ENCODE measurements around the gene KAT2A. TPM values are rescaled to one million over a fixed set of nuclear protein-coding genes. Genes with fewer than 3 reads are reported as not detected.

KAT2A gene
- total RNA-seq (2021): 39.1 and 43.5 TPM in 2 replicates
- long read RNA-seq, partial matches to known transcripts: 19 of 32 reads
- long read RNA-seq, other reads (novel, unspliced or antisense): 11 of 32 reads

DNA sequence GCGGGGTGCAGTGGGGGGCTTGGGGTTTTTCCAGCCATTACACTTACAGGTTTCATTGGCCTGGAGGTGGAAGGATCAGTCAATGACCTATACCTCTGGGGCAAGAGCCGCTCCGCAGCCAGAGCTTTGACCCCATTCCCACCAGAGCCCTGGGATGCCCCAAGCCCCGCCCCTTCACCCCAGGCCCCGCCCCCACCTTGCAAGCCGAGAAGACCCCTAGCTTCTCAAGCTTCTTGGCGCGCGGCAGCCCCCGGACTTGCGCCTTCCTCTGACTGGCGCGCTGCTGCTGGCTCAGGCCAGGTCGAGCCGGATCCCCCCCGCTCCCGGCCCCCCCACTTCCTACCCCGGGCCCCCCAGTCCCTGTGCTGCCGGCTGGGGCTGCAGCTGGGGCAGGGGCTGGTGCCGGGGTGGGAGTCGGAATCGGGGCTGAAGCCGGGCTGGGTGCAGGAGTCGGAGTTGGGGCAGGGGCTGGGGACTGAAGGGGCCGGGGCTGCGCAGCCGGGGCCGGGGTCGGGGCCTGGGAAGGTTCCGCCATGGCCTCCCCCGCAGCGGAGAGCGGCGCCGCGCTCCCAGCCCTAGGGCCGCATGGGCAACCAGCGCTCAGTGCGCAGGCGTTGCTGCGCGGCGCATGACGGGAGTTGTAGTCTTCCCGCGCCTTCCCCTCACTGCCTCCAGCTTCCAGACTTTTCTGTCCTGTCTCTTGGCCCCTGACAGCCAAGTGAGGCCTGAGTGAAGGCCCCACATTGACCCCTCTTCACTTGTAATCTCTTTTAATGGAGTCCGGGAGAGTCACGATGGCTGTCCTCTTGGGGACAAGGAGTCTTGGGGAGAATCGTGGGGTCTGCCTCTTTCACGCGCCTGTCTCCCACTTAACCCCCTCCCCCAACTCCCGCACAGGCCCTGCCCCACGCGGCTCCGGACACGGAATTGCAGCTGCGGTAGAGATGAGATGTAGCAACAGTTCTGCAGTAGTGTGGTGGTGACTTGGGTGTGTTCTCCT lies at the start of gene KAT2A:
KAT2A (minus strand) TSS at position 598 of the 1,000 bp plus-strand sequence; CDS start at position 535, 63 bp downstream.
- peaks cover 22 to 32% of the 10 kb centered on the region in 2 experiments for H3K4me1 Mint-ChIP-seq
- Histone ChIP-seq H2BK20ac (ENCODE audit: low read depth, low read length, poor library complexity, severe bottlenecking) (no peak within 1 kb of the TSS), H3K79me1 (ENCODE audit: insufficient read depth, low read depth, low read length, poor library complexity, severe bottlenecking) (no peaks in the 10 kb centered on the region), H4K5ac (ENCODE audit: insufficient read length, low read depth, low read length) (no peak within 1 kb of the TSS), H3K79me2 (ENCODE audit: insufficient read depth, low read length) (no peaks in the 10 kb centered on the region), H2BK12ac (ENCODE audit: insufficient read length, low read depth, low read length) (no peak within 1 kb of the TSS), H2BK120ac (ENCODE audit: low read depth, low read length, poor library complexity, severe bottlenecking) (no peak within 1 kb of the TSS), H3K9ac (ENCODE audit: extremely low read depth, insufficient read length, low read length) (no peak within 1 kb of the TSS), H3K18ac (ENCODE audit: insufficient read length, low read depth, low read length) (no peak within 1 kb of the TSS), H3T11ph (ENCODE audit: low read length) (no peak within 1 kb of the TSS), H4K8ac (replicated peaks; ENCODE audit: insufficient read length, low read depth, low read length) (no peak within 1 kb of the TSS), H3K56ac (ENCODE audit: insufficient read length, low read depth, low read length) (no peak within 1 kb of the TSS), H2AK5ac (ENCODE audit: insufficient read length, low read length) (no peak within 1 kb of the TSS), H3K4me2 (ENCODE audit: insufficient read depth, insufficient read length, low read length) (peak within 1 kb of the TSS; percentile 41), H3K4ac (ENCODE audit: low read depth, low read length) (no peak within 1 kb of the TSS), H3K27ac (ENCODE audit: insufficient read length, low read depth, low read length) (no peak within 1 kb of the TSS), H2AFZ (ENCODE audit: low read length) (no peak within 1 kb of the TSS), H3K4me1 (ENCODE audit: insufficient read depth, low read length) (no peaks in the 10 kb centered on the region), H2BK5ac (ENCODE audit: insufficient read length, low read length) (no peak within 1 kb of the TSS), H2BK15ac (ENCODE audit: low read depth, low read length) (no peak within 1 kb of the TSS), H4K20me1 (ENCODE audit: control insufficient read depth, insufficient read depth, insufficient read length) (no peaks in the 10 kb centered on the region), H3K27me3 (ENCODE audit: insufficient read depth, low read length) (no peaks in the 10 kb centered on the region), H3K14ac (ENCODE audit: insufficient read depth, low read length) (no peak within 1 kb of the TSS), H4K91ac (ENCODE audit: insufficient read length, low read depth, low read length) (no peak within 1 kb of the TSS), H3K23ac (ENCODE audit: insufficient read length, low read depth, low read length) (no peak within 1 kb of the TSS), H3K9me3 (ENCODE audit: control insufficient read depth, low read depth, low read length) (no peaks in the 10 kb centered on the region), H3K23me2 (ENCODE audit: insufficient read length, low read depth, low read length, poor library complexity, severe bottlenecking) (no peaks in the 10 kb centered on the region)
- DNase-seq: peak; percentile 93
- peak within 1 kb of the TSS; percentile 47 to 88 (median 48); a peak in 4 of 7 replicates for H3K27ac Mint-ChIP-seq
- peaks cover 9 to 49% (median 44%) of the 10 kb centered on the region in 3 experiments; a peak in 6 of 7 replicates for H3K36me3 Mint-ChIP-seq (ENCODE audit: insufficient read depth in 1 of 3, low read depth in 3 of 3)
- no peaks in the 10 kb centered on the region for H3K9me3 Mint-ChIP-seq
- peak within 1 kb of the TSS; percentile 60 to 80 for H3K4me3 Mint-ChIP-seq
- no CpG with 5 or more reads among the region's 57 CpGs for WGBS (ENCODE audit: extremely low coverage, insufficient read length, low lambda C conversion rate)
- no peaks in the 10 kb centered on the region for H3K27me3 Mint-ChIP-seq (ENCODE audit: low read depth)
- TF ChIP-seq, protein P1, sequence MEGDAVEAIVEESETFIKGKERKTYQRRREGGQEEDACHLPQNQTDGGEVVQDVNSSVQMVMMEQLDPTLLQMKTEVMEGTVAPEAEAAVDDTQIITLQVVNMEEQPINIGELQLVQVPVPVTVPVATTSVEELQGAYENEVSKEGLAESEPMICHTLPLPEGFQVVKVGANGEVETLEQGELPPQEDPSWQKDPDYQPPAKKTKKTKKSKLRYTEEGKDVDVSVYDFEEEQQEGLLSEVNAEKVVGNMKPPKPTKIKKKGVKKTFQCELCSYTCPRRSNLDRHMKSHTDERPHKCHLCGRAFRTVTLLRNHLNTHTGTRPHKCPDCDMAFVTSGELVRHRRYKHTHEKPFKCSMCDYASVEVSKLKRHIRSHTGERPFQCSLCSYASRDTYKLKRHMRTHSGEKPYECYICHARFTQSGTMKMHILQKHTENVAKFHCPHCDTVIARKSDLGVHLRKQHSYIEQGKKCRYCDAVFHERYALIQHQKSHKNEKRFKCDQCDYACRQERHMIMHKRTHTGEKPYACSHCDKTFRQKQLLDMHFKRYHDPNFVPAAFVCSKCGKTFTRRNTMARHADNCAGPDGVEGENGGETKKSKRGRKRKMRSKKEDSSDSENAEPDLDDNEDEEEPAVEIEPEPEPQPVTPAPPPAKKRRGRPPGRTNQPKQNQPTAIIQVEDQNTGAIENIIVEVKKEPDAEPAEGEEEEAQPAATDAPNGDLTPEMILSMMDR (conservative IDR thresholded peaks at IDR 0.05): no peak
